Upper lobe of right lung (tissue), 1 donor: ENCODE measurements around the gene MYL4. TPM values are rescaled to one million over a fixed set of nuclear protein-coding genes. Genes with fewer than 3 reads are reported as not detected.
"Not testable (repeated sequence)": the region's sequence is repeated elsewhere in the genome, so short reads cannot be mapped to it uniquely, and the experiment has no call there.

Experiments
- ATAC-seq: fragments of 200-7000 bp; cut with Tn5 transposase; one replicate; pipeline ENCODE4 v1.9.1; 2020; ENCODE audit warnings: mild to moderate bottlenecking, moderate library complexity
- DNase-seq: peaks from one replicate; pipeline ENCODE4 v3.0.0-alpha.2; 2020
- H3K27ac ChIP-seq: fragments of 200-600 bp; one replicate; pipeline ENCODE4 v1.8.0; 2022
- H3K27me3 ChIP-seq: fragments of 200-600 bp; one replicate; pipeline ENCODE4 v1.8.0; 2022; ENCODE audit warnings: mild to moderate bottlenecking
- H3K36me3 ChIP-seq: fragments of 200-600 bp; one replicate; pipeline ENCODE4 v1.8.0; 2022
- H3K4me1 ChIP-seq: fragments of 200-600 bp; one replicate; pipeline ENCODE4 v1.8.0; 2022
- H3K4me3 ChIP-seq: fragments of 200-600 bp; one replicate; pipeline ENCODE4 v1.8.0; 2022; ENCODE audit warnings: mild to moderate bottlenecking
- H3K9me3 ChIP-seq: fragments of 200-600 bp; one replicate; pipeline ENCODE4 v1.8.0; 2022
- intact Hi-C: fragments of 100-400 bp; cut with DNase I; formaldehyde crosslinking; loops from one replicate; pipeline ENCODE4 v1.11.0; 2022
- total RNA-seq: library from RNA; stranded (reverse); fragmentation: NEBNext Ultra II Directional; extraction: Animal tissue kit (Norgen Biotek cat#: 25700); gene quantifications from one replicate; pipeline ENCODE4 v1.2.1, GENCODE V29; 2021
- TF ChIP-seq, protein P1 (sequence below): fragments of 200-600 bp; IDR thresholded peaks from one replicate; pipeline ENCODE4 v1.8.0; 2022; ENCODE audit warnings: antibody characterized with exemption
- donor health status: DM: no; HTN: yes; CAD: no; lungs with severe emphysema.

MYL4 gene
- total RNA-seq, 1 donor from 2014 or later: 2.2 TPM

DNA sequence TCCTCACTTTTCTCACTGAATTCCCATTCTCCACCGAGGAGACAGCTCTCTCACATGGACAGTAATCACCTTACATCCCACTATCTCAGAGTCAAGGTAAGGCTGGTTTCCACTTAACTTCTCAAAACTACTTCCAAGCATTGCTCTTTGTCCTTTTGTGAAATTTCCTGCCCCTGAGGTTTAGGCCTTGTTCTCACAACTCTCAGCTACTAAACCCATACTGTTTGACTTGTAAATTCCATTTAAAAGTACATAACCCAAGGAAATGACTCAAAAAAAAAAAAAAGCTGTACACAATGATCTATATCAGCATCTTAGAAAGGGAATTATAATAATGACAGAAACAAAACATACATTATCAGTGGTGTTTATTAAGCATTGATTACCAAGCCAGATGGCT lies 28.8 kb upstream of the MYL4 start:
- intact Hi-C loops: no loop called here
- no peak overlapping the region for H3K4me3 ChIP-seq
- H3K27ac ChIP-seq: no peak overlapping the region
- TF ChIP-seq, protein P1, sequence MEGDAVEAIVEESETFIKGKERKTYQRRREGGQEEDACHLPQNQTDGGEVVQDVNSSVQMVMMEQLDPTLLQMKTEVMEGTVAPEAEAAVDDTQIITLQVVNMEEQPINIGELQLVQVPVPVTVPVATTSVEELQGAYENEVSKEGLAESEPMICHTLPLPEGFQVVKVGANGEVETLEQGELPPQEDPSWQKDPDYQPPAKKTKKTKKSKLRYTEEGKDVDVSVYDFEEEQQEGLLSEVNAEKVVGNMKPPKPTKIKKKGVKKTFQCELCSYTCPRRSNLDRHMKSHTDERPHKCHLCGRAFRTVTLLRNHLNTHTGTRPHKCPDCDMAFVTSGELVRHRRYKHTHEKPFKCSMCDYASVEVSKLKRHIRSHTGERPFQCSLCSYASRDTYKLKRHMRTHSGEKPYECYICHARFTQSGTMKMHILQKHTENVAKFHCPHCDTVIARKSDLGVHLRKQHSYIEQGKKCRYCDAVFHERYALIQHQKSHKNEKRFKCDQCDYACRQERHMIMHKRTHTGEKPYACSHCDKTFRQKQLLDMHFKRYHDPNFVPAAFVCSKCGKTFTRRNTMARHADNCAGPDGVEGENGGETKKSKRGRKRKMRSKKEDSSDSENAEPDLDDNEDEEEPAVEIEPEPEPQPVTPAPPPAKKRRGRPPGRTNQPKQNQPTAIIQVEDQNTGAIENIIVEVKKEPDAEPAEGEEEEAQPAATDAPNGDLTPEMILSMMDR: no peak
- H3K4me1 ChIP-seq: peaks cover 13% of the 10 kb centered on the region
- H3K36me3 ChIP-seq: peaks cover 38% of the 10 kb centered on the region
- no peaks in the 10 kb centered on the region for H3K9me3 ChIP-seq
- no peak for DNase-seq
- H3K27me3 ChIP-seq: no peaks in the 10 kb centered on the region
- ATAC-seq: no peak

DNA sequence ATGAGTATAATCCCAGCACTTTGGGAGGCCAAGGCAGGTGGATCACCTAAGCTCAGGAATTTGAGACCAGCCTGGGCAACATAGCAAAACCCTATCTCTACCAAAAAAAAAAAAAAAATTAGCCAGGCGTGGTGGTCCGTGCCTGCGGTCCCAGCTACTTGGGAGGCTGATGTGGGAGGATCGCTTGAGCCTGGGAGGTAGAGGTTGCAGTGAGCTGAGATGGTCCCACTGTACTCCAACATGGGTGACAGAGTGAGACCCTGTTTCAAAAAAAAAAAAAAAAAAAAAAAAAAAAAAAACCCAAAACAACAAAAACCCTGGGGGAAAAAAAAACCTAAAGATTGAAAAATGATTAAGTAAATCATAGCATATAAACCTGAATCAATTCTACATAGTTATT lies 28.2 kb upstream of the MYL4 start:
- ATAC-seq, intact Hi-C loops, DNase-seq, H3K9me3 ChIP-seq, H3K27ac ChIP-seq, H3K4me3 ChIP-seq, H3K27me3 ChIP-seq: not testable (repeated sequence)
- Histone ChIP-seq H3K4me1 (peaks cover 20% of the 10 kb centered on the region), H3K36me3 (peaks cover 32% of the 10 kb centered on the region)

DNA sequence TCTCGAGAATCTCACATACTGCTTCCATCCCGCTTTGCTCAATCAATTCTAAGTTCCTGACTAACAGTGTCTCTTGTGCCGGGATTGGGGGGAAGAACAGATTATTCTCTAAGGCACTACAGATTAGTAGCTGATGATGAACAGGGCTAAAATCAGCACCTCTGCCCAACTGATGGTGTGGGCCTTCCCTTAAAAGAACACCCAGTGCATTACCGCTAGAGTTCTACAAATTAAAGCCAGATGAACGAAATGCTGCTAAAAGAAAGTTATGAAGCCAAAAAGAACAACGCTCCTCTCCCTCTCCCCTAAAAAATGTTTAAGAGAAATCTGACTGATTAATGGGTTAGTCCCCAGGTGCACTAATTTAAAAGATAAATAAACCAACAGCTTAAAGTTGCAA lies 24.5 kb upstream of the MYL4 start:
- H3K4me3 ChIP-seq: no peak overlapping the region

DNA sequence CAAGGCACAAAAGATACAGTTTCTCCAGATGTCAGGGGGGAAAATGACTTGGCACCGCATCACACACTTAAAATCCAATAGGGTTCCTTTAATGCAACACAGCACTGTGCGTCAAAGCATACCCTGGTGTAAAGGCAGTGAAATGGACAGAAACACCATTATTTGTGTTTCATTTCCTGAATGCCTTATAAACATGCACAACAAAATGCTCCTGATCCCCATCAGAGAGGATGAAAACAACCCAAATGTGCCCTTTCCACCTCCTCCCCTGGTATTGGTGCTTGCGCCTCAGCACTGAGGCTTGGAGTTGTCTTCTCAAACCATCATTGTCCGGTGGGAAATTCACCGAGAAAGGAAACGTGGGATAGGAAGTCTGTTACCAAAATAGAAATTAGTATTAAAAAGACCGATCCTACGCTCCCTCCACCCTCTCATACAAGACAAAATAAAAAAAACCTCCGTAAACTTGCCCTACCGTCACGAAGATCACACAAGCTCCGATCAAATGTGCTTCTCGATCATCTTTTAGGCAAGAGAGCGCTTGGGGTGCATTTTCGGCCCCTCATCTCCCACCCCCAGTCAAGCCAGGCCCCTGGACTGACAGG lies 20.8 kb upstream of the MYL4 start:
- Histone ChIP-seq H3K27ac (peak overlapping the region; percentile 89), H3K36me3 (no peaks in the 10 kb centered on the region), H3K9me3 (no peaks in the 10 kb centered on the region), H3K4me1 (peaks cover 30% of the 10 kb centered on the region), H3K27me3 (no peaks in the 10 kb centered on the region), H3K4me3 (peak overlapping the region; percentile 83)
- DNase-seq: no peak
- intact Hi-C loops: no loop called here
- TF ChIP-seq, protein P1: no peak
- no peak for ATAC-seq

More for the DNA sequence above, 24.5 kb upstream of the MYL4 start:
- Histone ChIP-seq H3K36me3 (peaks cover 13% of the 10 kb centered on the region), H3K4me1 (peaks cover 38% of the 10 kb centered on the region), H3K27ac (no peak overlapping the region), H3K27me3 (no peaks in the 10 kb centered on the region), H3K9me3 (no peaks in the 10 kb centered on the region)
- TF ChIP-seq, protein P1: no peak
- DNase-seq: no peak
- intact Hi-C loops: no loop called here
- no peak for ATAC-seq

DNA sequence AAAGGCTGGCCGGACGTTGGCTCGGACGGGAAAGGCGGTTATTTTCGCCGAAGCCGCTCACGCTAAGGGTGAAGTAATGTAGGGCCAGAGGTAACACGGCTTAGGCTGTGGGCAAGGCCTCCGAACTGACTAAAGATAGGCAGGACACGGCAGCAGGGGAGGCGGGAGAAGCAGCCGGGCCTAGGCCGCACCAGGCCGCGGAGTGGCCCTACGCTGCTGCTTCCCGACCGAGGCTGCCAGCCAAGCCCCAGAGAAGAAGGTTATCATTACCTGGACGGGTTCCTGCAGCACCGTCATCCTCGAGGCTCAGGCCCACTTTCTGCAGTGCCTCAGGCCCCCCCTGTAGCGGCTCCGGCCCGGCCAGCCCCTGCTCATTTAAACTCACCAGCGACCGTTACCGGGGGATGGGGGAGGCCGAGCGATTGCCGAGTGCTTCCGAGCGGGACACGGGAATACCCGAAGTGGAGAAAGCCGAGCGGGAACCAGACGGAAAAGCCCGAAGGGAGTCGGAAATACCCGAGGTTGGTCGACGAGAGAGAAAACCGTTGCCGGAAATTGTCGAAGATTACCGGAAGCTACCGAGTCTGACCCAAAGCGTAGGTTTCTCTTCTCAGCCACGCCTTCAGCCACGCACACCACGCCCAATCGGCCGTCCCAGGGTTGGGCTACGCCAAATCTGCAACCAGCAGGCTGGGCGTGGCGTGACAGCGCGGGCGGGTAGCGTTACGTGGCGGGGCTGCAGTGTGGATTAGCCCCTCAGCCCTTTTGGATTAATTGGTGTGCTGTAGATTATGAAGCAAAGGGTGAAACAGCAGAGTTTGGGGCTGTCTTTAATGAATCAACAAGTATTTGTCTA lies 20.0 kb upstream of the MYL4 start, which contains the start of gene CDC27:
TSS of gene CDC27 (minus strand) at position 420 of the 856 bp plus-strand sequence. CDS start at position 297, 123 bp downstream.
- H3K4me1 ChIP-seq: peaks cover 30% of the 10 kb centered on the region
- H3K36me3 ChIP-seq: no peaks in the 10 kb centered on the region
- peak within 1 kb of the TSS; percentile 83 for H3K4me3 ChIP-seq
- ATAC-seq: peak; percentile 98
- H3K27ac ChIP-seq: peak within 1 kb of the TSS; percentile 89
- intact Hi-C loops: no loop called here
- no peaks in the 10 kb centered on the region for H3K27me3 ChIP-seq
- TF ChIP-seq, protein P1: no peak
- H3K9me3 ChIP-seq: no peaks in the 10 kb centered on the region
- peak; percentile 99 for DNase-seq

DNA sequence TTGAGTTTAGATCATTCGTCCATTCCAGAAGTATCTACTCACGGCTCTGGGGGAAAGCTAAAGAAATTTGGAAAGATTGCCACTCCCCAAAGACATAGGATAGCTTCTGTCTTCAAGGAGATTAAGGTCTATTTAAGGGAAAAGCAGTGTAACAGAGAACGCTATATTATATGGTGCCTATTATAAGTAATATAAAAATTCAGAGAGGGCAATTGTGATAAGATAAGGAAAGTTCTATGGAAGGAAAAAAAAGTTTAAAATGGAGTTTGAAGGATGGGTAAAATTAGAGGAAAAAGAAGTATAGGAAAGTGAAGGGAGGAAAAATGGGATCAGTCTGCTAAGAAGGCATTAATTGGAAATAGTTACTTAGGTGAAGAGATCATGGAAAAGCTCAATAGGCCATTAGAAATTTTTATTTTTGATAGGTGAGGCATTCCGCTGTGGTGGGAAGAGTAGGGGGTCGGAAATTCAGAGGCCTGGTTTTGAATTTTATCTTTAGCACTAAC lies 19.4 kb upstream of the MYL4 start:
- Histone ChIP-seq H3K9me3 (no peaks in the 10 kb centered on the region), H3K4me1 (peaks cover 28% of the 10 kb centered on the region), H3K36me3 (no peaks in the 10 kb centered on the region), H3K27ac (peak overlapping the region; percentile 33), H3K27me3 (no peaks in the 10 kb centered on the region), H3K4me3 (peak overlapping the region; percentile 83)
- no peak for ATAC-seq
- no peak for DNase-seq
- intact Hi-C loops: no loop called here
- TF ChIP-seq, protein P1: no peak
